ENCODE results near the gene CRAMP1.

The CRAMP1 gene

DNA sequence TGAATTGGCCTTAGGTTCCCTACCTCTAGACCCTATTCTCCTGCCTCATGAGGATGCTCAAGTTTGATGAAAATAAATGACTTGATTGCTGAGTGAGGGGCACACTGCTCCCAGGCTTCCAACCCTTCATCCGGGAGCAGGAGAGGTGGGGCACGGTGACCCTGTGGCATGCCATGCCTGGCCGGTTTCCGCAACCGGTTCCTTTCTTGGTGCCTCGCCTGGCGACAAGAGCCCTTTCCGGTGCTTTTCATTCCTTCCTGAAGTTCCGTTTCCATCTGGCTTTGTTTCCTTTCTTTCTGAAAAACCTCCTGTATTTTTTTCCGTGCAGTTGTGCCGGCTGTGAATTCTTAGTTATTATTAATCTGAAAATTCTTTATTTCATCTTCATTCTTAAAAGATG is 27.7 kb downstream of the CRAMP1 start:
- TF ChIP-seq TAF1 (IDR thresholded peaks at IDR 0.05; ENCODE audit: borderline replicate concordance, insufficient read depth, low read length) (no peak), SIN3A (IDR thresholded peaks at IDR 0.05; ENCODE audit: borderline replicate concordance, insufficient read depth, low read length) (no peak), POLR2AphosphoS5 (IDR thresholded peaks at IDR 0.05; ENCODE audit: low read depth, low read length) (no peak), FOXP2 (optimal IDR thresholded peaks at IDR 0.05; ENCODE audit: borderline replicate concordance, extremely low read depth, extremely low read length, insufficient read depth) (no peak)

DNA sequence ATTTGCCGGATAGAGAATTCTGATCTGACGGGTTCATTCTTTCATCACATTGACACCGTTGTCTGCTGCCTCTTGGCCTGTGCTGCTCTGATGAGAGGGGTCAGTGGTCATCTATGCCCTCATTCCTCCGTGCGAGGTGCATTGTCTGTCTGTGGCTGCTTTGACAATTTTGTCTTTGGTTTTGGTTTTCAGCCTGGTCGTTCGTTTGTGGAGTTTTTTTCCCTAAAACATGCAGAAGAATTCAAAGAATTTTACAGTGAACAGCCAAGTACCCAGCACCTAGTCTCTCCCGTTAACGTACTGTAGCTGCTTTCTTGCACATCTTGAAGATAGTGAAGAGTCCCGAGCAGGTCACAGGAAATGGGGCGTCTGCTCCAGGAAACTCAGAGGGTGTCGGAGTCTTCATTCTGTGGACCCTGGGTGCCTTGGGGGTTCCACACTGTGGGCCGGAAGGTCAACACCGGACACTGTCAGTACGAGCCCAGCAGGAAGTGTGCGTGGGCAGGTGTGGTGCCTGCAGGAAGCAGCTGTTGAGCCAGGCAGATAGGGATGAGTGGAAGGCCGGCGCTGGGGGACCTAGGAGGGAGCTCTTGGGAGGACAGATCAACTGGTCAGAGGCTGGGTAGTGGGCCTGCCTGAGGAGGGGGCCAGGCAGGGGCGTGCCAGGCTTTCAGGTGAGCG is 28.2 kb downstream of the CRAMP1 start:
- TF ChIP-seq FOXP2 (optimal IDR thresholded peaks at IDR 0.05; ENCODE audit: borderline replicate concordance, extremely low read depth, extremely low read length, insufficient read depth) (no peak), POLR2AphosphoS5 (IDR thresholded peaks at IDR 0.05; ENCODE audit: low read depth, low read length) (no peak), TAF1 (IDR thresholded peaks at IDR 0.05; ENCODE audit: borderline replicate concordance, insufficient read depth, low read length) (no peak), SIN3A (IDR thresholded peaks at IDR 0.05; ENCODE audit: borderline replicate concordance, insufficient read depth, low read length) (no peak)
- TF ChIP-seq, protein P1, sequence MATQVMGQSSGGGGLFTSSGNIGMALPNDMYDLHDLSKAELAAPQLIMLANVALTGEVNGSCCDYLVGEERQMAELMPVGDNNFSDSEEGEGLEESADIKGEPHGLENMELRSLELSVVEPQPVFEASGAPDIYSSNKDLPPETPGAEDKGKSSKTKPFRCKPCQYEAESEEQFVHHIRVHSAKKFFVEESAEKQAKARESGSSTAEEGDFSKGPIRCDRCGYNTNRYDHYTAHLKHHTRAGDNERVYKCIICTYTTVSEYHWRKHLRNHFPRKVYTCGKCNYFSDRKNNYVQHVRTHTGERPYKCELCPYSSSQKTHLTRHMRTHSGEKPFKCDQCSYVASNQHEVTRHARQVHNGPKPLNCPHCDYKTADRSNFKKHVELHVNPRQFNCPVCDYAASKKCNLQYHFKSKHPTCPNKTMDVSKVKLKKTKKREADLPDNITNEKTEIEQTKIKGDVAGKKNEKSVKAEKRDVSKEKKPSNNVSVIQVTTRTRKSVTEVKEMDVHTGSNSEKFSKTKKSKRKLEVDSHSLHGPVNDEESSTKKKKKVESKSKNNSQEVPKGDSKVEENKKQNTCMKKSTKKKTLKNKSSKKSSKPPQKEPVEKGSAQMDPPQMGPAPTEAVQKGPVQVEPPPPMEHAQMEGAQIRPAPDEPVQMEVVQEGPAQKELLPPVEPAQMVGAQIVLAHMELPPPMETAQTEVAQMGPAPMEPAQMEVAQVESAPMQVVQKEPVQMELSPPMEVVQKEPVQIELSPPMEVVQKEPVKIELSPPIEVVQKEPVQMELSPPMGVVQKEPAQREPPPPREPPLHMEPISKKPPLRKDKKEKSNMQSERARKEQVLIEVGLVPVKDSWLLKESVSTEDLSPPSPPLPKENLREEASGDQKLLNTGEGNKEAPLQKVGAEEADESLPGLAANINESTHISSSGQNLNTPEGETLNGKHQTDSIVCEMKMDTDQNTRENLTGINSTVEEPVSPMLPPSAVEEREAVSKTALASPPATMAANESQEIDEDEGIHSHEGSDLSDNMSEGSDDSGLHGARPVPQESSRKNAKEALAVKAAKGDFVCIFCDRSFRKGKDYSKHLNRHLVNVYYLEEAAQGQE (IDR thresholded peaks at IDR 0.05; ENCODE audit: insufficient read depth in 1 of 2, low read depth in 2 of 2, low read length in 2 of 2): no peak

DNA sequence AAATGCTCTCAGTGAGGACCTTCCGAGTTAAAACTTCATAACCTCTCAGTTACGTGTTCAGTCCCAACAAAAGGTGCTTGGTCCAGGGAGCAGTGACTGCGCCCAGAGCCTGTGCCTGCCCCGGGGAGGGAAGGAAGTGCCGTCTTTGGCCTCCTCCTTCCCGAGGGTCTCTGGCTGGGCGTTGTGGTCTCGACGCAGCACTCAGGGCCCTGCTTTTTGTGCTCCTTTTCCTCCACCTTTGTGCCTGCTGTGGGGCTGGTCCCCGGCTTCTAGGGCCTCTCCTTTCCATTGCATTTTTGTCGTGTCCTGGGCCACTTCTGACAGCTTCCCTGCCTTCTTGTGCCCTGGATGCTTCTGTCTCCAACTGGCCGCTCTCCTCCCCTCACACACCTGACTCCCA is 29.1 kb downstream of the CRAMP1 start:
- TF ChIP-seq TAF1 (IDR thresholded peaks at IDR 0.05; ENCODE audit: borderline replicate concordance, insufficient read depth, low read length): no peak
- TF ChIP-seq, protein P1 (IDR thresholded peaks at IDR 0.05; ENCODE audit: insufficient read depth in 1 of 2, low read depth in 2 of 2, low read length in 2 of 2): no peak
- no peak for TF ChIP-seq FOXP2 (optimal IDR thresholded peaks at IDR 0.05; ENCODE audit: borderline replicate concordance, extremely low read depth, extremely low read length, insufficient read depth)
- no peak for TF ChIP-seq SIN3A (IDR thresholded peaks at IDR 0.05; ENCODE audit: borderline replicate concordance, insufficient read depth, low read length)

DNA sequence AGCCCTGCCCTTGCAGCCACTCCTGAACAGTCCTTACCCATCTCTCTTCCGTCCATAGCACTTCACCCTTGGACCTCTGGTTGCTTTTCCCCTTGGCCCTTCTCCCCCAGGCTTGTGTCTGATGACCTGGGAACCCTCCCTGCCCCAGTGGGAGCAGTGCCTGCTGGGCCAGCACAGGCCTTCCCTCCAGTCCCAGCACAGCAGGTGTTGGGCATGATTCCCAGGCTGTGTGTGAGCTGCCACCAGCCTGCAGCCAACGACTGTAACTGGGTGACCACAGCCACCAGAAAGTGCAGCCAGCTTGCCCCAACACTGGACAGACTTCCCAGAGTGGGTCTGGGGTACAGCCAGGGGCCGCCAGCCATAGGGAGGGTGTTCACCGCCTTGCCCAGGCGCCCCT is 30.0 kb downstream of the CRAMP1 start:
- TF ChIP-seq FOXP2 (optimal IDR thresholded peaks at IDR 0.05; ENCODE audit: borderline replicate concordance, extremely low read depth, extremely low read length, insufficient read depth): no peak
- TF ChIP-seq, protein P1 (IDR thresholded peaks at IDR 0.05; ENCODE audit: insufficient read depth in 1 of 2, low read depth in 2 of 2, low read length in 2 of 2): no peak
- TF ChIP-seq SIN3A (IDR thresholded peaks at IDR 0.05; ENCODE audit: borderline replicate concordance, insufficient read depth, low read length): no peak
- TF ChIP-seq POLR2AphosphoS5 (IDR thresholded peaks at IDR 0.05; ENCODE audit: low read depth, low read length): no peak
- no peak for TF ChIP-seq TAF1 (IDR thresholded peaks at IDR 0.05; ENCODE audit: borderline replicate concordance, insufficient read depth, low read length)

DNA sequence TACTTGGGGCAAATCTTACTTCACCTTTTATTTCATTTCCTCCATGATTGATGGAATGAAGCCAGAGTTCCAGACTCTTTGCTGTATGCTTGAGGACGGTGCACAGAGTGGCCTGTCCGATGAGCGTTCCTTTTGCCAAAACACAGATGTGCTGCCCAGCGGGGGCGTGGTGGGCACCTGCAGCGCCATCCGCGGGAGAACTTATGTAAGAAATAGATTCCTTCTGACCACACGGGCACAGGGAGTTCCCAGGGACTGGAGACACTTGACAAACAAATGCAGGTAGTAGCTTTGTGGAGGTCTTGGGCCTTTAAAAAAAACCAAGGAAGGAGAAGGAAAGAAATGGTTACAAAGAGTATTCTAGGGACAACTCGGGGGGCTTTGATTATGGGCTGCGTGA is 30.6 kb downstream of the CRAMP1 start:
- TF ChIP-seq POLR2AphosphoS5 (IDR thresholded peaks at IDR 0.05; ENCODE audit: low read depth, low read length) (no peak), SIN3A (IDR thresholded peaks at IDR 0.05; ENCODE audit: borderline replicate concordance, insufficient read depth, low read length) (no peak), FOXP2 (optimal IDR thresholded peaks at IDR 0.05; ENCODE audit: borderline replicate concordance, extremely low read depth, extremely low read length, insufficient read depth) (no peak), TAF1 (IDR thresholded peaks at IDR 0.05; ENCODE audit: borderline replicate concordance, insufficient read depth, low read length) (no peak)
- TF ChIP-seq, protein P1 (IDR thresholded peaks at IDR 0.05; ENCODE audit: insufficient read depth in 1 of 2, low read depth in 2 of 2, low read length in 2 of 2): no peak
